Measurements from ENCODE around the gene CSK. TPM values are rescaled to one million over a fixed set of nuclear protein-coding genes. Genes with fewer than 3 reads are reported as not detected.
A peak's percentile ranks its signal among the peaks of the same experiment; 100 is the strongest.

Gene CSK
- total and polyA plus RNA-seq, 2 experiments from 2014 or later: 13.6 to 27.5 TPM

GRCh38 chr15:74815121-74815934 is 33.4 kb downstream of the CSK start (continued):
- TF ChIP-seq ETS1 (IDR thresholded peaks at IDR 0.05) (no peak), EZH2 (IDR thresholded peaks at IDR 0.05; ENCODE audit: low read depth, unreplicated experiment) (no peak), ZNF114 (CRISPR knock-in tag; IDR thresholded peaks at IDR 0.05) (no peak), REST (IDR thresholded peaks at IDR 0.05; ENCODE audit: unreplicated experiment) (no peak), CREB1 (CRISPR knock-in tag; IDR thresholded peaks at IDR 0.05; ENCODE audit: low read depth) (no peak), CTCF (conservative IDR thresholded peaks at IDR 0.05; ENCODE audit: low read depth in 2 of 2) (no peak), JUNB (IDR thresholded peaks at IDR 0.05; ENCODE audit: unreplicated experiment) (no peak), EZH2phosphoT487 (IDR thresholded peaks at IDR 0.05; ENCODE audit: unreplicated experiment) (no peak), NANOG (IDR thresholded peaks at IDR 0.05; ENCODE audit: borderline replicate concordance) (no peak)

- Histone ChIP-seq H3K9me2 (ENCODE audit: insufficient read depth) (no peaks in the 10 kb centered on the region), H3K27ac (ENCODE audit: low read depth) (no peak overlapping the region), H3K36me3 (ENCODE audit: insufficient read depth) (no peaks in the 10 kb centered on the region), H4K20me1 (replicated peaks; ENCODE audit: insufficient read depth) (no peaks in the 10 kb centered on the region), H3K4me2 (no peak overlapping the region), H2AFZ (0 out of 2 replicates have a peak overlapping the region, but pooled peaks have one; percentile 56), H3F3A (replicated peaks; ENCODE audit: low read depth) (peaks cover 3% of the 10 kb centered on the region; the same call in 1 of the 2 replicates), H3K27me3 (ENCODE audit: insufficient read depth) (no peaks in the 10 kb centered on the region), H3K79me2 (replicated peaks; ENCODE audit: insufficient read depth) (no peaks in the 10 kb centered on the region), H3K4me1 (ENCODE audit: insufficient read depth) (0 out of 2 replicates have a peak, but pooled peaks cover 7% of the 10 kb centered on the region), H3K4me3 (no peak overlapping the region)
- H3K4me1 Mint-ChIP-seq: peaks cover 14% of the 10 kb centered on the region
- peaks cover 12% of the 10 kb centered on the region for H3K27me3 Mint-ChIP-seq (ENCODE audit: insufficient read depth, low read depth, poor library complexity)
- H3K27ac Mint-ChIP-seq: no peak overlapping the region
- no peaks in the 10 kb centered on the region; the same call in 2 of the 3 replicates for H3K36me3 Mint-ChIP-seq (ENCODE audit: low read depth)
- ATAC-seq: no peak
- H3K9me3 Mint-ChIP-seq: no peaks in the 10 kb centered on the region
- no peak for DNase-seq (ENCODE audit: low spot score)
- H3K4me3 Mint-ChIP-seq: no peak overlapping the region
- TF ChIP-seq POLR2AphosphoS5 (IDR thresholded peaks at IDR 0.05; ENCODE audit: low read depth) (no peak), CTCF (conservative IDR thresholded peaks at IDR 0.05; ENCODE audit: low read depth in 2 of 2) (no peak), EZH2 (IDR thresholded peaks at IDR 0.05; ENCODE audit: low read depth, unreplicated experiment) (no peak), ZNF114 (CRISPR knock-in tag; IDR thresholded peaks at IDR 0.05) (no peak)
These were observed 34.1 kb downstream of the CSK start for GRCh38 chr15:74815961-74816360.

Measured in GM23338 (cell line).